MCF 10A (cell line): Measurements from ENCODE around the gene CASK. TPM values are rescaled to one million over a fixed set of nuclear protein-coding genes. Genes with fewer than 3 reads are reported as not detected.

ENCODE experiments used
- BruUV-seq: library from RNA; stranded (reverse); fragments of 400-500 nt; replicated peaks from 2 replicates; lab custom pipeline; 2021; lab: Mats Ljungman, UMichigan
- CTCF ChIA-PET: fragments of 300-600 bp; sonication (Branson Sonifier 250); formaldehyde crosslinking; extraction: SDS; loops from one replicate; lab custom pipeline; 2021; ENCODE audit warnings: antibody characterized with exemption, inconsistent platforms; lab: Yijun Ruan, JAX
- POLR2A ChIA-PET: fragments of 300-600, 350-650 bp; sonication (Branson Sonifier 250); formaldehyde crosslinking; extraction: SDS; loops from one replicate; lab custom pipeline; 2020; ENCODE audit warnings: antibody characterized with exemption, inconsistent platforms; lab: Yijun Ruan, JAX
- DNase-seq: peaks from one replicate; pipeline ENCODE4 v3.0.0-alpha.2; 2018; ENCODE audit not compliant: unreplicated experiment
- H3K27ac Mint-ChIP-seq: one replicate; pipeline ENCODE4 v1.8.0; 2022; ENCODE audit warnings: mild to moderate bottlenecking, low read depth, mixed read lengths; ENCODE audit not compliant: unreplicated experiment
- H3K27me3 Mint-ChIP-seq: one replicate; pipeline ENCODE4 v1.8.0; 2022; ENCODE audit warnings: mixed read lengths; ENCODE audit not compliant: insufficient read depth, unreplicated experiment
- H3K36me3 Mint-ChIP-seq: one replicate; pipeline ENCODE4 v1.8.0; 2022; ENCODE audit warnings: mild to moderate bottlenecking, moderate library complexity, mixed read lengths; ENCODE audit not compliant: insufficient read depth, unreplicated experiment
- H3K4me1 Mint-ChIP-seq: one replicate; pipeline ENCODE4 v1.8.0; 2022; ENCODE audit warnings: mixed read lengths; ENCODE audit not compliant: insufficient read depth, unreplicated experiment
- H3K4me3 Mint-ChIP-seq: one replicate; pipeline ENCODE4 v1.8.0; 2022; ENCODE audit warnings: mild to moderate bottlenecking, moderate library complexity, mixed read lengths; ENCODE audit not compliant: unreplicated experiment
- H3K9me3 Mint-ChIP-seq: one replicate; pipeline ENCODE4 v1.8.0; 2022; ENCODE audit warnings: mixed read lengths; ENCODE audit not compliant: unreplicated experiment
- CTCF ChIP-seq: fragments of 200-600 bp; IDR thresholded peaks from one replicate; pipeline ENCODE4 v1.8.0; 2022; ENCODE audit warnings: antibody characterized with exemption, mild to moderate bottlenecking; ENCODE audit not compliant: unreplicated experiment
- intact Hi-C: fragments of 100-400 bp; cut with micrococcal nuclease; formaldehyde crosslinking; loops from 2 replicates; pipeline ENCODE4 v1.14.1; 2022
- total RNA-seq: library from RNA; stranded (reverse); gene quantifications from 2 replicates; pipeline ENCODE4 v1.2.3, GENCODE V29; 2022

CASK gene
- total RNA-seq, 1 experiment from 2014 or later = 34.9 TPM

DNA sequence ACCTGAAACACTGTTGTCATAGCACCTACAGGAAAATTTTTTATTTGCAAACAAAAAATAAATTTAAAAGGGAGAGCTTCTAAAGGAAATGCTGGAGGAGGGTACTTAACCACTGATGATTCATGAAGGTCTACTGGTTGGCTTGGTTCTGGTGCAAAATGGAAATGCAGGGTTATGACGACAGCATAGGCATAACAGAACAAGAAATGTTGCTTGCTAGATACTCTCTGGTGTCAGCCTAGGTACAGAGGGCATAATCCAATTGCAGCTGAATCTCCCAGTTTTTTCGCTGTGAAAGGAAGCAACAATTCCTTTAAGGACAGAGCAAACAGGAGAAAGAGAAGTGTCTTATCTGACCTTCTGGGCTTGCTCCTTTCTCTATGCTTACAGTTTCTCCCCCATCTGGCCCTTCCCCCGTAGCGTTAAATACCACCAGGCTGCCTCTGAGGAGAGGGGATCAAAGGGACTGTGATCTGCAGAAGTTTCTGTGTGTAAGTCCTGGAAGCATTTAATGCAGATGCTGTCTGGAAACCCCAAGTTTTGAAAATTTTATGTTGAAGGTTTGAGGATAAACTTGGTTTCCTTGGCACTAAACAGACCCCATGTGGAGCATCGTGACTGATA, 23.7 kb upstream of the CASK start:
- Mint-ChIP-seq H3K27ac (no peak overlapping the region), H3K4me3 (no peak overlapping the region)
- intact Hi-C loops = no loop called here

DNA sequence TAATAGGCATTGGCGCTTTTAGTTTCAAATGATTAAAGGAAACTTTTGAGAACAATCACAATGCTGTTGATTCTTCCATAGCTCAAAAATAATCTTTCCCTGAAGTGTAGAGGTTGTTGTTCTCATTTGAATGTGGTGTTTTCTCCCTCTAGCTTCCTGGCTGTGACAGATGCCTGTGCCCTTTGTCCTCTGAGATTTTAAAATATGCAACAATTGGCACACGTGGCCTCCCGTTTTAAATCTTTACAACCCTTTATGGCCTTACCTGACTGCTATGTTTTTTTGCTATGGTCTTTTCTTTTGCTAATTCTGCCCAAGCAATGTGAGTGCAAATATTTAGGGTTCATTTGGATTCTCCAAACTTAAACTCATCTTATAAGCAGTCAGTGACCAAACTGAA, 22.9 kb upstream of the CASK start:
- ChIA-PET CTCF (no interaction called here), POLR2A (no interaction called here)
- no peak for TF ChIP-seq CTCF
- Mint-ChIP-seq H3K4me3 (no peak overlapping the region), H3K4me1 (no peaks in the 10 kb centered on the region), H3K36me3 (no peaks in the 10 kb centered on the region), H3K27me3 (peaks cover 62% of the 10 kb centered on the region), H3K9me3 (no peaks in the 10 kb centered on the region), H3K27ac (no peak overlapping the region)
- intact Hi-C loops = no loop called here
- DNase-seq = no peak
- BruUV-seq = no TSS peak

More for the DNA sequence above, 23.7 kb upstream of the CASK start:
- H3K27me3 Mint-ChIP-seq = peaks cover 53% of the 10 kb centered on the region
- POLR2A ChIA-PET = no interaction called here
- no peaks in the 10 kb centered on the region for H3K4me1 Mint-ChIP-seq
- no peak for TF ChIP-seq CTCF
- no peaks in the 10 kb centered on the region for H3K9me3 Mint-ChIP-seq
- CTCF ChIA-PET = no interaction called here
- BruUV-seq = no TSS peak
- no peaks in the 10 kb centered on the region for H3K36me3 Mint-ChIP-seq
- DNase-seq = no peak

GRCh38 chrX:41935832-41936231, 12.5 kb upstream of the CASK start:
- Mint-ChIP-seq H3K4me3 (no peak overlapping the region), H3K9me3 (no peaks in the 10 kb centered on the region), H3K27me3 (peaks cover 57% of the 10 kb centered on the region), H3K27ac (no peak overlapping the region), H3K4me1 (no peaks in the 10 kb centered on the region), H3K36me3 (no peaks in the 10 kb centered on the region)
- intact Hi-C loops = no loop called here
- TF ChIP-seq CTCF = no peak
- BruUV-seq = no TSS peak
- POLR2A ChIA-PET = interaction anchor here (0.6 to 0.7 kb wide), 2 partner anchors 41 to 1754 kb away, joined by 3 to 4 read pairs; no protein-coding TSS in a partner anchor
- no peak for DNase-seq
- CTCF ChIA-PET = interaction anchor here (0.6 kb wide), 1 partner anchor 161 kb away, joined by 3 read pairs; no protein-coding TSS in a partner anchor

DNA sequence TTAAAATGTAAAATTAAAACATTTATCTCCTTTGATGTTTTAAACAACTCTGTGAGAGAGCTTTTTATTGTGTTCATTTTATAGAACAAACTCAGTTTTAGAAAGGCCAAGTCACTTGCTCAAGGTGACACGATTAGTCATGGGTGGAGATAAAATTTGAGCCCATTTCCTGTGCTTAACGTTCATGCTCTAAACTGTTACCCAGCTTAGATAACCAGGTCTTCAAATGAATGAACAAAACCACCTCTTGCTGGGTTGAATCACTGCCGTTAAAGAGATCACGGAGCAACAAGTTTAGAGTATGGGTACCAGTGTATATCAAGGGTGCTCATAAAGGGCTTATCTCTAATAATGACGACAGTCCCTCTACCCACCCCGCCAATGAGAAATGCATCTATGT, 10.2 kb upstream of the CASK start:
- no peak for TF ChIP-seq CTCF
- no peak overlapping the region for H3K27ac Mint-ChIP-seq

More for the DNA sequence above, 10.2 kb upstream of the CASK start:
- Mint-ChIP-seq H3K9me3 (no peaks in the 10 kb centered on the region), H3K27me3 (peaks cover 65% of the 10 kb centered on the region), H3K36me3 (no peaks in the 10 kb centered on the region), H3K4me1 (no peaks in the 10 kb centered on the region), H3K4me3 (no peak overlapping the region)
- CTCF ChIA-PET = interaction anchor here (0.6 to 0.7 kb wide), 2 partner anchors 137 to 235 kb away, joined by 3 read pairs; no protein-coding TSS in a partner anchor
- no peak for DNase-seq
- intact Hi-C loops = no loop called here
- POLR2A ChIA-PET = interaction anchor here (1.2 kb wide), 1 partner anchor 15 kb away, joined by 3 read pairs; no protein-coding TSS in a partner anchor
- BruUV-seq = no TSS peak
